HG03575 (cell line): ENCODE measurements around the gene ARL4D.

ENCODE experiments used
- ATAC-seq: cut with Tn5 transposase; IDR thresholded peaks from one replicate; pipeline ENCODE4 v1.9.1; 2021; ENCODE audit not compliant: unreplicated experiment, insufficient number of reproducible peaks, low FRiP score; ENCODE audit errors: extremely low read depth

The ARL4D gene

GRCh38 chr17:43446773-43447172 lies 48.0 kb downstream of the ARL4D start:
- no peak for ATAC-seq

- ATAC-seq = no peak
Observed at GRCh38 chr17:43448720-43449469, 50.1 kb downstream of the ARL4D start.

DNA sequence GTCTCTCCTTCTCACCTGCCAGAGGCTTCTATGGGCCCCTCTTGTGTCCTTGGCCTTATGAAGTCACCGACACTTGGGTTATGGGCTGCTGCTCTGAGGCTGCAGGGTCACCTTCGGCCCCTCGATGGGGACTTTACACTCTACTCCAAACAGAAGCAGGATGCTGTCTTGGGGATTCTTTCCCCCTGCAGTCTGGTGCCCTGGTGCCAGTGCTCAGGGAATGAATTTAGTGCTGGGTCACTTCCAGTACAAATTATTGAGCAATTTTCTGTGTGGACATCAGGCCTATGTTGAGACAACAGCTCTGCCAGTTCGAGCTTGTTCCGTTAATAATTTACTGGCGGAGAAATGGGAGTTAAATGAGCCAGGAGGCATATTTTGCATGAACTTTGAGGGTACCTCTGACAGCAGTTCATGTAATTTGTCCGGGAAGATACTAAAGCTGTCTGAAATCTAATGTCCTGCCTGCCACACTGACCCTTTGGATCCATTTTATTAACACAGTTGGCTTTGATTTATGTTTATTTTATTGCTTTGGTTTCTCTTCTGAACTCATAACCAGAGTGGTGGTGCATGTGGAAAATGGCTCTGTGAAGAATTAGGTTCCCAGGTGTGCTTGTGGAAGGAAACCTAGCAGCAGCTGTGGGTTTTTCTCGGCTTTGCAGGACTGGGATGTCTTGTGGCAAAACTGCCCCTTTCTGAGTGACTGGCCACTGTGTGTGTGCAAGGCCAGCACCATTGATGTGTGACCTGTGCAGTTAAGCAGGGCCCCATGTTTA lies 50.9 kb downstream of the ARL4D start:
- ATAC-seq = no peak
